HepG2 (cell line): ENCODE data around the gene RHBDL3. TPM values are rescaled to one million over a fixed set of nuclear protein-coding genes. Genes with fewer than 3 reads are reported as not detected.
A peak's percentile ranks its signal among the peaks of the same experiment; 100 is the strongest.

Experiments used
- FOXO1 ChIP-seq: sonication (generic); formaldehyde crosslinking; IDR thresholded peaks from 2 replicates; pipeline ENCODE4 v1.4.0; 2020; ENCODE audit warnings: missing genetic modification reagents
- HNRNPK ChIP-seq: fragments of 200-400 bp; formaldehyde crosslinking; IDR thresholded peaks from 2 replicates; pipeline ENCODE4 v1.6.1; 2018; ENCODE audit warnings: low read length, low read depth, moderate library complexity, mild to moderate bottlenecking; ENCODE audit not compliant: poor library complexity, severe bottlenecking
- ISL2 ChIP-seq: sonication (generic); formaldehyde crosslinking; IDR thresholded peaks from 2 replicates; pipeline ENCODE4 v1.5.0; 2020; ENCODE audit warnings: missing genetic modification reagents
- NFE2L1 ChIP-seq: sonication (generic); formaldehyde crosslinking; IDR thresholded peaks from 2 replicates; pipeline ENCODE4 v1.4.0; 2020; ENCODE audit warnings: missing genetic modification reagents, mild to moderate bottlenecking, borderline replicate concordance
- NFKB2 ChIP-seq: sonication (generic); formaldehyde crosslinking; IDR thresholded peaks from 2 replicates; pipeline ENCODE4 v1.4.0; 2020; ENCODE audit warnings: missing genetic modification reagents, borderline replicate concordance
- SRF ChIP-seq: IDR thresholded peaks from 2 replicates; pipeline ENCODE4 v1.6.1; 2011; ENCODE audit warnings: mild to moderate bottlenecking, low read depth, low read length, moderate library complexity
- SUZ12 ChIP-seq: fragments of 150-350 bp; IDR thresholded peaks from 2 replicates; pipeline ENCODE4 v1.6.1; 2014; ENCODE audit warnings: low read depth, low read length
- ZNF263 ChIP-seq: sonication (generic); formaldehyde crosslinking; IDR thresholded peaks from 2 replicates; pipeline ENCODE4 v1.4.0; 2020; ENCODE audit warnings: missing genetic modification reagents
- ZNF280D ChIP-seq: sonication (generic); formaldehyde crosslinking; IDR thresholded peaks from 2 replicates; pipeline ENCODE4 v1.5.1; 2020; ENCODE audit warnings: mild to moderate bottlenecking, missing genetic modification reagents
- ZNF441 ChIP-seq: sonication (generic); formaldehyde crosslinking; IDR thresholded peaks from 2 replicates; pipeline ENCODE4 v1.7.0; 2021; ENCODE audit warnings: missing genetic modification reagents, borderline replicate concordance
- ZNF597 ChIP-seq: sonication (generic); formaldehyde crosslinking; IDR thresholded peaks from 2 replicates; pipeline ENCODE4 v1.5.0; 2020; ENCODE audit warnings: missing genetic modification reagents
- ZNF747 ChIP-seq: sonication (generic); formaldehyde crosslinking; IDR thresholded peaks from 2 replicates; pipeline ENCODE4 v1.8.1; 2023; ENCODE audit warnings: missing genetic modification reagents, mild to moderate bottlenecking, borderline replicate concordance
- polyA plus RNA-seq, 8 experiments: library from polyadenylated mRNA; depleted of rRNA in 3 of 8; stranded (reverse) in 7 of 8; unstranded in 1 of 8; fragments of >200 nt; fragmentation: Illumina TruSeq in 4 of 8; extraction: Trizol in 4 of 8; gene quantifications; 2 replicates each; pipeline versions ENCODE4 v1.2.1 to v1.2.3, GENCODE V29; 2011 to 2016; ENCODE audit warnings: low read depth in 4 of 8, missing spikeins in 1 of 8, mixed read lengths in 1 of 8; ENCODE audit not compliant: insufficient read depth in 1 of 8
- total RNA-seq, 5 experiments: library from RNA; depleted of rRNA; stranded (reverse); fragments of >200 nt; fragmentation: Illumina TruSeq; extraction: Trizol; gene quantifications; 2 replicates each; pipeline ENCODE4 v1.2.3, GENCODE V29; 2016; ENCODE audit warnings: low read depth in 1 of 5
- TF ChIP-seq, protein P1 (sequence below): sonication (generic); formaldehyde crosslinking; IDR thresholded peaks from 2 replicates; pipeline ENCODE4 v1.4.0; 2020; ENCODE audit warnings: low read depth, mild to moderate bottlenecking, missing genetic modification reagents
- TF ChIP-seq, protein P2 (sequence below): IDR thresholded peaks from 2 replicates; pipeline ENCODE4 v1.6.1; 2016; ENCODE audit warnings: low read depth, control low read depth
- TF ChIP-seq, protein P3 (sequence below): sonication (generic); formaldehyde crosslinking; IDR thresholded peaks from 2 replicates; pipeline ENCODE4 v1.5.0; 2020; ENCODE audit warnings: mild to moderate bottlenecking, missing genetic modification reagents, borderline replicate concordance
- TF ChIP-seq, protein P4 (sequence below), 2 experiments: fragments of 450-650 bp in 1 of 2; sonication (generic) in 1 of 2; formaldehyde crosslinking; IDR thresholded peaks; 2 replicates each; pipeline versions ENCODE4 v1.5.0 to v1.8.0; 2020 to 2022; ENCODE audit warnings: mild to moderate bottlenecking in 1 of 2, missing genetic modification reagents in 1 of 2

The RHBDL3 gene
- total and polyA plus RNA-seq, 2 of the 13 experiments (the other 11 are each of a cell fraction or from before 2014, with no cell fraction given), result 0.09 TPM; not detected in 1

DNA sequence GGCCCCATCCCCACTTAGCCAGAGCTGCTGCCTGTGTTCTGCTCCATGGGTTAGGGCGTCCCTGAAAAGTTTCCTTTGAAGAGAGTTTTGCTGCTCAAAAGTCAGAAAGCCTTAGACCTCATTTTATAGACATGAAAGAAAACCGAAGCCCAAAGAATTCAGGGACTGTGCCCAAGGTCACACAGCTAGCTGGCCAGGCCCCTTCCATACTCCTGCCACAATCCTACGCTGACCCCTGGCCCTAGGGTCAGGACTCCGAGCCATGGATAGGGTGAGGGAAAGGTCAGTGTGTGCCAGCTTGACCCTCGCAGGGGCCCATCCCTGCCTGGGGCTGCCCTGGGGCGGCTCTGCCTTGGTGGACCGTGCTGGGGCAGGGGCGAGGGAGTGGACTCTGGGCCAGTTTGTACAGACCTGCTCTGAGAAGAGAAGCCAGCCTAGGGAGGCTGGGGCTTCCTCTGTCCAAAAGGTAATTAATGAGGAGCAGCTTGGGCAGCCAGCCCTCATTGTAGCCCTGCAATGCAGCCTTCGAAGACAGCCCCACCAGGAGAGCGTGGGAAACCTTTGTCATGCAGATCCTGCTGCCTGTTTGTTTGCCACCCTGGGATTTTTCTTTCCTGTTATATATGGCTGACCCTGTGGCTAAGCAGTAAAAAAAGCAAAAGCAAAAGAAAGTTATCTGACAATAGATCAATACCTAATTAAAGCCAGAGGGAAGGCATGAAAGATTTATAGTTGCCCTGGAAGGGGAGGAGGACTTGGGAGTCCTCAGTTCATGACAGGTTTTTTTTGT, 37.4 kb downstream of the RHBDL3 start (continued):
- TF ChIP-seq, protein P1, sequence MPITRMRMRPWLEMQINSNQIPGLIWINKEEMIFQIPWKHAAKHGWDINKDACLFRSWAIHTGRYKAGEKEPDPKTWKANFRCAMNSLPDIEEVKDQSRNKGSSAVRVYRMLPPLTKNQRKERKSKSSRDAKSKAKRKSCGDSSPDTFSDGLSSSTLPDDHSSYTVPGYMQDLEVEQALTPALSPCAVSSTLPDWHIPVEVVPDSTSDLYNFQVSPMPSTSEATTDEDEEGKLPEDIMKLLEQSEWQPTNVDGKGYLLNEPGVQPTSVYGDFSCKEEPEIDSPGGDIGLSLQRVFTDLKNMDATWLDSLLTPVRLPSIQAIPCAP (CRISPR knock-in tag), result no peak
- TF ChIP-seq ISL2, result peak; percentile 78; the same call in 1 of the 2 replicates
- TF ChIP-seq, protein P2, sequence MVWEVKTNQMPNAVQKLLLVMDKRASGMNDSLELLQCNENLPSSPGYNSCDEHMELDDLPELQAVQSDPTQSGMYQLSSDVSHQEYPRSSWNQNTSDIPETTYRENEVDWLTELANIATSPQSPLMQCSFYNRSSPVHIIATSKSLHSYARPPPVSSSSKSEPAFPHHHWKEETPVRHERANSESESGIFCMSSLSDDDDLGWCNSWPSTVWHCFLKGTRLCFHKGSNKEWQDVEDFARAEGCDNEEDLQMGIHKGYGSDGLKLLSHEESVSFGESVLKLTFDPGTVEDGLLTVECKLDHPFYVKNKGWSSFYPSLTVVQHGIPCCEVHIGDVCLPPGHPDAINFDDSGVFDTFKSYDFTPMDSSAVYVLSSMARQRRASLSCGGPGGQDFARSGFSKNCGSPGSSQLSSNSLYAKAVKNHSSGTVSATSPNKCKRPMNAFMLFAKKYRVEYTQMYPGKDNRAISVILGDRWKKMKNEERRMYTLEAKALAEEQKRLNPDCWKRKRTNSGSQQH (CRISPR knock-in tag), result no peak
- TF ChIP-seq SRF, result no peak
- no peak for TF ChIP-seq ZNF597
- TF ChIP-seq, protein P3, sequence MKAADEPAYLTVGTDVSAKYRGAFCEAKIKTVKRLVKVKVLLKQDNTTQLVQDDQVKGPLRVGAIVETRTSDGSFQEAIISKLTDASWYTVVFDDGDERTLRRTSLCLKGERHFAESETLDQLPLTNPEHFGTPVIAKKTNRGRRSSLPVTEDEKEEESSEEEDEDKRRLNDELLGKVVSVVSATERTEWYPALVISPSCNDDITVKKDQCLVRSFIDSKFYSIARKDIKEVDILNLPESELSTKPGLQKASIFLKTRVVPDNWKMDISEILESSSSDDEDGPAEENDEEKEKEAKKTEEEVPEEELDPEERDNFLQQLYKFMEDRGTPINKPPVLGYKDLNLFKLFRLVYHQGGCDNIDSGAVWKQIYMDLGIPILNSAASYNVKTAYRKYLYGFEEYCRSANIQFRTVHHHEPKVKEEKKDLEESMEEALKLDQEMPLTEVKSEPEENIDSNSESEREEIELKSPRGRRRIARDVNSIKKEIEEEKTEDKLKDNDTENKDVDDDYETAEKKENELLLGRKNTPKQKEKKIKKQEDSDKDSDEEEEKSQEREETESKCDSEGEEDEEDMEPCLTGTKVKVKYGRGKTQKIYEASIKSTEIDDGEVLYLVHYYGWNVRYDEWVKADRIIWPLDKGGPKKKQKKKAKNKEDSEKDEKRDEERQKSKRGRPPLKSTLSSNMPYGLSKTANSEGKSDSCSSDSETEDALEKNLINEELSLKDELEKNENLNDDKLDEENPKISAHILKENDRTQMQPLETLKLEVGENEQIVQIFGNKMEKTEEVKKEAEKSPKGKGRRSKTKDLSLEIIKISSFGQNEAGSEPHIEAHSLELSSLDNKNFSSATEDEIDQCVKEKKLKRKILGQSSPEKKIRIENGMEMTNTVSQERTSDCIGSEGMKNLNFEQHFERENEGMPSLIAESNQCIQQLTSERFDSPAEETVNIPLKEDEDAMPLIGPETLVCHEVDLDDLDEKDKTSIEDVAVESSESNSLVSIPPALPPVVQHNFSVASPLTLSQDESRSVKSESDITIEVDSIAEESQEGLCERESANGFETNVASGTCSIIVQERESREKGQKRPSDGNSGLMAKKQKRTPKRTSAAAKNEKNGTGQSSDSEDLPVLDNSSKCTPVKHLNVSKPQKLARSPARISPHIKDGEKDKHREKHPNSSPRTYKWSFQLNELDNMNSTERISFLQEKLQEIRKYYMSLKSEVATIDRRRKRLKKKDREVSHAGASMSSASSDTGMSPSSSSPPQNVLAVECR (CRISPR knock-in tag), result peak; percentile 48; the same call in 1 of the 2 replicates
- no peak for TF ChIP-seq HNRNPK
- TF ChIP-seq SUZ12, result no peak
- no peak for TF ChIP-seq ZNF747
- TF ChIP-seq NFE2L1 (CRISPR knock-in tag), result no peak
- TF ChIP-seq, protein P4, sequence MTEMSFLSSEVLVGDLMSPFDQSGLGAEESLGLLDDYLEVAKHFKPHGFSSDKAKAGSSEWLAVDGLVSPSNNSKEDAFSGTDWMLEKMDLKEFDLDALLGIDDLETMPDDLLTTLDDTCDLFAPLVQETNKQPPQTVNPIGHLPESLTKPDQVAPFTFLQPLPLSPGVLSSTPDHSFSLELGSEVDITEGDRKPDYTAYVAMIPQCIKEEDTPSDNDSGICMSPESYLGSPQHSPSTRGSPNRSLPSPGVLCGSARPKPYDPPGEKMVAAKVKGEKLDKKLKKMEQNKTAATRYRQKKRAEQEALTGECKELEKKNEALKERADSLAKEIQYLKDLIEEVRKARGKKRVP (CRISPR knock-in tag; IDR thresholded peaks at IDR 0.05), result no peak
- TF ChIP-seq NFKB2 (CRISPR knock-in tag), result peak; percentile 25; the same call in 1 of the 2 replicates
- TF ChIP-seq ZNF441, result no peak
- TF ChIP-seq ZNF263 (CRISPR knock-in tag), result no peak; the same call in 1 of the 2 replicates
- peak; percentile 59; the same call in 1 of the 2 replicates for TF ChIP-seq FOXO1 (CRISPR knock-in tag)
- TF ChIP-seq ZNF280D (CRISPR knock-in tag), result no peak
